IMR-90 (cell line): ENCODE data around the gene NANOS1. TPM values are rescaled to one million over a fixed set of nuclear protein-coding genes. Genes with fewer than 3 reads are reported as not detected.

Experiments used
- ATAC-seq: fragments of 200-7000 bp; cut with Tn5 transposase; 2 replicates; pipeline ENCODE4 v1.9.1; 2020; ENCODE audit warnings: low read depth, mild to moderate bottlenecking, moderate library complexity
- BruUV-seq: library from RNA; stranded (reverse); fragments of 400-500 nt; replicated peaks from 2 replicates; lab custom pipeline; 2021; lab: Mats Ljungman, UMichigan
- CTCF ChIA-PET: fragments of 300-600 bp; formaldehyde crosslinking; extraction: SDS; loops from one replicate; lab custom pipeline; 2021; ENCODE audit warnings: antibody characterized with exemption; lab: Yijun Ruan, JAX
- POLR2A ChIA-PET: fragments of 300-600 bp; sonication (Branson Sonifier 250); formaldehyde crosslinking; loops from one replicate; lab custom pipeline; 2022; ENCODE audit warnings: antibody characterized with exemption; ENCODE audit not compliant: unreplicated experiment; lab: Charles Lee
- DNase-seq: peaks from one replicate; pipeline ENCODE4 v3.0.0; 2013
- H2AFZ ChIP-seq: replicated peaks from 2 replicates; pipeline ENCODE3; 2013; ENCODE audit warnings: low read length, mild to moderate bottlenecking; ENCODE audit not compliant: poor library complexity
- H2AK5ac ChIP-seq: 2 replicates; pipeline ENCODE4 v1.6.1; 2013; ENCODE audit warnings: low read depth, low read length, inconsistent platforms
- H2AK9ac ChIP-seq: replicated peaks from 2 replicates; pipeline ENCODE3; 2013; ENCODE audit warnings: mild to moderate bottlenecking, low read depth, low read length, moderate library complexity; ENCODE audit not compliant: poor library complexity
- H2BK120ac ChIP-seq: 2 replicates; pipeline ENCODE4 v1.6.1; 2013; ENCODE audit warnings: low read depth, low read length, inconsistent platforms
- H2BK15ac ChIP-seq: 3 replicates; pipeline ENCODE4 v1.6.1; 2013; ENCODE audit warnings: low read depth, low read length, inconsistent platforms
- H2BK20ac ChIP-seq: 2 replicates; pipeline ENCODE4 v1.6.1; 2013; ENCODE audit warnings: low read depth, mild to moderate bottlenecking, inconsistent platforms, low read length, moderate library complexity
- H2BK5ac ChIP-seq: 2 replicates; pipeline ENCODE4 v1.6.1; 2013; ENCODE audit warnings: mild to moderate bottlenecking, low read depth, low read length, inconsistent platforms; ENCODE audit not compliant: poor library complexity, severe bottlenecking
- H3K14ac ChIP-seq: replicated peaks from 2 replicates; pipeline ENCODE4 v1.6.1; 2013; ENCODE audit warnings: low read depth, low read length, inconsistent platforms
- H3K18ac ChIP-seq: 2 replicates; pipeline ENCODE4 v1.6.1; 2013; ENCODE audit warnings: low read depth, low read length, control low read depth
- H3K23ac ChIP-seq: 2 replicates; pipeline ENCODE4 v1.6.1; 2013; ENCODE audit warnings: low read depth, low read length, inconsistent platforms
- H3K27ac ChIP-seq: 2 replicates; pipeline ENCODE4 v1.5.1; 2013; ENCODE audit warnings: mild to moderate bottlenecking, control low read depth, low read length; ENCODE audit not compliant: insufficient read depth
- H3K27me3 ChIP-seq: 2 replicates; pipeline ENCODE4 v1.6.1; 2013; ENCODE audit warnings: low read length; ENCODE audit not compliant: control insufficient read depth, insufficient read depth
- H3K36me3 ChIP-seq: 2 replicates; pipeline ENCODE4 v1.6.1; 2013; ENCODE audit warnings: low read length, mixed read lengths; ENCODE audit not compliant: control insufficient read depth, insufficient read depth
- H3K4ac ChIP-seq: 2 replicates; pipeline ENCODE4 v1.6.1; 2013; ENCODE audit warnings: low read depth, low read length, inconsistent platforms
- H3K4me1 ChIP-seq: 2 replicates; pipeline ENCODE4 v1.6.1; 2013; ENCODE audit warnings: low read length, mixed read lengths; ENCODE audit not compliant: control insufficient read depth, insufficient read depth
- H3K4me2 ChIP-seq: 2 replicates; pipeline ENCODE4 v1.6.1; 2013; ENCODE audit warnings: low read depth, mild to moderate bottlenecking, control low read depth, low read length, moderate library complexity
- H3K4me3 ChIP-seq: 2 replicates; pipeline ENCODE4 v1.5.1; 2013; ENCODE audit warnings: low read depth, mild to moderate bottlenecking, control low read depth, low read length, moderate library complexity; ENCODE audit not compliant: insufficient read depth
- H3K56ac ChIP-seq: 2 replicates; pipeline ENCODE4 v1.6.1; 2013; ENCODE audit warnings: low read length, inconsistent platforms; ENCODE audit not compliant: insufficient read depth; ENCODE audit errors: extremely low read depth
- H3K79me1 ChIP-seq, 2 experiments: 2 replicates each; pipeline ENCODE4 v1.6.1; 2013; ENCODE audit warnings: low read length in 2 of 2, inconsistent platforms in 1 of 2, low read depth in 1 of 2
- H3K9ac ChIP-seq: 2 replicates; pipeline ENCODE4 v1.6.1; 2013; ENCODE audit warnings: low read depth, low read length, control low read depth
- H3K9me1 ChIP-seq: 2 replicates; pipeline ENCODE4 v1.6.1; 2013; ENCODE audit warnings: low read length, inconsistent platforms; ENCODE audit not compliant: insufficient read depth
- H3K9me3 ChIP-seq: 2 replicates; pipeline ENCODE4 v1.6.1; 2013; ENCODE audit warnings: low read length; ENCODE audit not compliant: control insufficient read depth, insufficient read depth
- H4K20me1 ChIP-seq: 2 replicates; pipeline ENCODE4 v1.6.1; 2013; ENCODE audit warnings: low read length, inconsistent platforms; ENCODE audit not compliant: insufficient read depth
- H4K5ac ChIP-seq: 2 replicates; pipeline ENCODE4 v1.6.1; 2013; ENCODE audit warnings: mild to moderate bottlenecking, low read depth, low read length, control low read depth
- H4K8ac ChIP-seq, 2 experiments: 2 replicates each; pipeline ENCODE4 v1.6.1; 2013; ENCODE audit warnings: low read depth in 2 of 2, low read length in 2 of 2, control low read depth in 1 of 2, inconsistent platforms in 1 of 2
- H4K91ac ChIP-seq: 2 replicates; pipeline ENCODE4 v1.6.1; 2013; ENCODE audit warnings: low read depth, low read length, inconsistent platforms; ENCODE audit not compliant: insufficient read depth
- CEBPB ChIP-seq: IDR thresholded peaks from 2 replicates; pipeline ENCODE4 v1.6.1; 2012; ENCODE audit warnings: low read depth, low read length, improper control_type of control experiment
- FOS ChIP-seq: fragments of 150-350 bp; IDR thresholded peaks from 2 replicates; pipeline ENCODE4 v1.6.1; 2016; ENCODE audit warnings: low read depth, low read length
- MAFK ChIP-seq: IDR thresholded peaks from 2 replicates; pipeline ENCODE4 v1.6.1; 2012; ENCODE audit warnings: low read depth, low read length, improper control_type of control experiment
- MAZ ChIP-seq: IDR thresholded peaks from 2 replicates; pipeline ENCODE4 v1.6.1; 2012; ENCODE audit warnings: low read depth, mild to moderate bottlenecking, low read length, improper control_type of control experiment, moderate library complexity, borderline replicate concordance
- MXI1 ChIP-seq: IDR thresholded peaks from 2 replicates; pipeline ENCODE4 v1.6.1; 2012; ENCODE audit warnings: low read depth, mild to moderate bottlenecking, low read length, moderate library complexity, borderline replicate concordance
- NFE2L2 ChIP-seq: fragments of 150-350 bp; IDR thresholded peaks from 2 replicates; pipeline ENCODE4 v1.6.1; 2016; ENCODE audit warnings: low read depth, mild to moderate bottlenecking, low read length
- RAD21 ChIP-seq: IDR thresholded peaks from 2 replicates; pipeline ENCODE4 v1.6.1; 2012; ENCODE audit warnings: low read length, improper control_type of control experiment
- RCOR1 ChIP-seq: IDR thresholded peaks from 2 replicates; pipeline ENCODE4 v1.6.1; 2012; ENCODE audit warnings: mild to moderate bottlenecking, low read length, improper control_type of control experiment; ENCODE audit not compliant: insufficient replicate concordance
- RFX5 ChIP-seq: IDR thresholded peaks from 2 replicates; pipeline ENCODE4 v1.8.0; 2012; ENCODE audit warnings: low read depth, mild to moderate bottlenecking, low read length, moderate library complexity
- SMC3 ChIP-seq: fragments of 150-350 bp; IDR thresholded peaks from 2 replicates; pipeline ENCODE4 v1.6.1; 2016; ENCODE audit warnings: low read depth, mild to moderate bottlenecking, antibody characterized with exemption, low read length, moderate library complexity
- WGBS, 2 experiments: methylation state at CpG; one replicate each; pipeline versions ENCODE4 v1.1.5 to v1.1.7; 2013; ENCODE audit warnings: missing lambda C conversion rate in 2 of 2; ENCODE audit not compliant: insufficient read length in 1 of 2; ENCODE audit errors: extremely low coverage in 2 of 2; 5-methylcytosine and 5-hydroxymethylcytosine counted together
- dilution Hi-C: fragments of 300-500 bp; cut with HindIII; formaldehyde crosslinking; loops from one replicate; pipeline ENCODE4 v1.14.3; 2018; ENCODE audit warnings: low sequenced_read_pairs; ENCODE audit not compliant: unreplicated experiment
- in situ Hi-C: fragments of 300-500 bp; cut with MboI; formaldehyde crosslinking; loops from 3 replicates; pipeline ENCODE4 v1.14.3; 2019; ENCODE audit warnings: low sequenced_read_pairs, inconsistent platforms, mixed read lengths
- intact Hi-C: fragments of 100-400 bp; cut with micrococcal nuclease; formaldehyde crosslinking; loops from 2 replicates; pipeline ENCODE4 v1.10.0; 2022
- polyA plus RNA-seq, 3 experiments: library from polyadenylated mRNA; depleted of rRNA; stranded (reverse); fragments of >200 nt; gene quantifications; 2 replicates each; pipeline ENCODE4 v1.2.3, GENCODE V29; 2012; ENCODE audit warnings: low replicate concordance in 1 of 3
- total RNA-seq: library from RNA; depleted of rRNA; stranded (reverse); fragments of >200 nt; gene quantifications from 2 replicates; pipeline ENCODE4 v1.2.3, GENCODE V29; 2012
- TF ChIP-seq, protein P1 (sequence below): conservative IDR thresholded peaks from 2 replicates; pipeline ENCODE4 v1.5.1; 2012; ENCODE audit warnings: mild to moderate bottlenecking, low read depth, low read length, improper control_type of control experiment
- TF ChIP-seq, protein P2 (sequence below): fragments of 150-350 bp; IDR thresholded peaks from 2 replicates; pipeline ENCODE4 v1.6.1; 2017; ENCODE audit warnings: mild to moderate bottlenecking, antibody characterized with exemption, low read length, low read depth
- TF ChIP-seq, protein P3 (sequence below): fragments of 150-350 bp; IDR thresholded peaks from 2 replicates; pipeline ENCODE4 v1.6.1; 2016; ENCODE audit warnings: low read depth, mild to moderate bottlenecking, low read length, moderate library complexity, borderline replicate concordance

NANOS1 gene
- total and polyA plus RNA-seq, 2 of the 4 experiments (the other 2 are of a cell fraction), result under 0.01 to 0.12 TPM

DNA sequence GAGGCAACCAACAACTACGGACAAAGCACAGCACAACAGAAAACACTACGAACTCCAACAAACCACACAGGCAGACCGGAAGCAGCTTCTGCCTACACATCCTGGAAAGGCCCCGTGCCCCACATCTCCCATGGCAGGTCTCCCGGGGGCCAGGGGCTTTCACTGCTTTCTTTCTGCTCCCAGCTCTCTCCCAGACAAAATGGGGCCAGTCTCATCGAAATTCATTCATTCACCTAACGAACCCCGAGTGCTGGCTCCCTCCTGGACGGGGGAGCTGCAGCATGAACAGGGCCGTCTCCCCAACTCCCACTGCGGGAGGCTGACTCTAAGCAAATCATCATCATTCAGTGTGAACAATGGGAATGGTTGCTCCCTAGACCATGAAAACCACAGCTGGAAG lies 47.6 kb upstream of the NANOS1 start:
- H3K4me3 ChIP-seq, result no peak overlapping the region
- H3K23ac ChIP-seq, result no peak overlapping the region
- no peaks in the 10 kb centered on the region for H3K4me1 ChIP-seq
- no peak overlapping the region for H2BK20ac ChIP-seq
- no peak overlapping the region for H3K14ac ChIP-seq
- no peak overlapping the region for H3K18ac ChIP-seq
- DNase-seq (no peak), ATAC-seq (no peak)
- ChIA-PET CTCF (no interaction called here), POLR2A (no interaction called here)
- H3K9ac ChIP-seq, result no peak overlapping the region
- H3K36me3 ChIP-seq, result no peaks in the 10 kb centered on the region
- H2BK15ac ChIP-seq, result no peak overlapping the region
- no peaks in the 10 kb centered on the region for H4K20me1 ChIP-seq
- H2AK5ac ChIP-seq, result no peak overlapping the region
- H4K91ac ChIP-seq, result no peak overlapping the region
- H2BK120ac ChIP-seq, result no peak overlapping the region
- H3K56ac ChIP-seq, result no peak overlapping the region
- in situ Hi-C loops, result no loop called here
- intact Hi-C loops, result no loop called here
- BruUV-seq, result no TSS peak
- H4K5ac ChIP-seq, result no peak overlapping the region
- H2AFZ ChIP-seq, result no peak overlapping the region
- no peak overlapping the region for H3K4ac ChIP-seq
- no peaks in the 10 kb centered on the region for H3K9me1 ChIP-seq
- no peak overlapping the region for H3K4me2 ChIP-seq
- H3K27me3 ChIP-seq, result peaks cover 28% of the 10 kb centered on the region
- no peak overlapping the region for H4K8ac ChIP-seq
- H3K27ac ChIP-seq, result no peak overlapping the region
- TF ChIP-seq SMC3 (no peak), FOS (no peak), MAZ (no peak), NFE2L2 (no peak), MAFK (no peak), CEBPB (no peak), RAD21 (no peak), RFX5 (no peak), RCOR1 (no peak), MXI1 (no peak)
- TF ChIP-seq, protein P1, sequence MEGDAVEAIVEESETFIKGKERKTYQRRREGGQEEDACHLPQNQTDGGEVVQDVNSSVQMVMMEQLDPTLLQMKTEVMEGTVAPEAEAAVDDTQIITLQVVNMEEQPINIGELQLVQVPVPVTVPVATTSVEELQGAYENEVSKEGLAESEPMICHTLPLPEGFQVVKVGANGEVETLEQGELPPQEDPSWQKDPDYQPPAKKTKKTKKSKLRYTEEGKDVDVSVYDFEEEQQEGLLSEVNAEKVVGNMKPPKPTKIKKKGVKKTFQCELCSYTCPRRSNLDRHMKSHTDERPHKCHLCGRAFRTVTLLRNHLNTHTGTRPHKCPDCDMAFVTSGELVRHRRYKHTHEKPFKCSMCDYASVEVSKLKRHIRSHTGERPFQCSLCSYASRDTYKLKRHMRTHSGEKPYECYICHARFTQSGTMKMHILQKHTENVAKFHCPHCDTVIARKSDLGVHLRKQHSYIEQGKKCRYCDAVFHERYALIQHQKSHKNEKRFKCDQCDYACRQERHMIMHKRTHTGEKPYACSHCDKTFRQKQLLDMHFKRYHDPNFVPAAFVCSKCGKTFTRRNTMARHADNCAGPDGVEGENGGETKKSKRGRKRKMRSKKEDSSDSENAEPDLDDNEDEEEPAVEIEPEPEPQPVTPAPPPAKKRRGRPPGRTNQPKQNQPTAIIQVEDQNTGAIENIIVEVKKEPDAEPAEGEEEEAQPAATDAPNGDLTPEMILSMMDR, result no peak
- TF ChIP-seq, protein P2, sequence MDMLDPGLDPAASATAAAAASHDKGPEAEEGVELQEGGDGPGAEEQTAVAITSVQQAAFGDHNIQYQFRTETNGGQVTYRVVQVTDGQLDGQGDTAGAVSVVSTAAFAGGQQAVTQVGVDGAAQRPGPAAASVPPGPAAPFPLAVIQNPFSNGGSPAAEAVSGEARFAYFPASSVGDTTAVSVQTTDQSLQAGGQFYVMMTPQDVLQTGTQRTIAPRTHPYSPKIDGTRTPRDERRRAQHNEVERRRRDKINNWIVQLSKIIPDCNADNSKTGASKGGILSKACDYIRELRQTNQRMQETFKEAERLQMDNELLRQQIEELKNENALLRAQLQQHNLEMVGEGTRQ, result no peak
- TF ChIP-seq, protein P3, sequence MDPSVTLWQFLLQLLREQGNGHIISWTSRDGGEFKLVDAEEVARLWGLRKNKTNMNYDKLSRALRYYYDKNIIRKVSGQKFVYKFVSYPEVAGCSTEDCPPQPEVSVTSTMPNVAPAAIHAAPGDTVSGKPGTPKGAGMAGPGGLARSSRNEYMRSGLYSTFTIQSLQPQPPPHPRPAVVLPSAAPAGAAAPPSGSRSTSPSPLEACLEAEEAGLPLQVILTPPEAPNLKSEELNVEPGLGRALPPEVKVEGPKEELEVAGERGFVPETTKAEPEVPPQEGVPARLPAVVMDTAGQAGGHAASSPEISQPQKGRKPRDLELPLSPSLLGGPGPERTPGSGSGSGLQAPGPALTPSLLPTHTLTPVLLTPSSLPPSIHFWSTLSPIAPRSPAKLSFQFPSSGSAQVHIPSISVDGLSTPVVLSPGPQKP, result no peak
- H2AK9ac ChIP-seq, result no peak overlapping the region
- WGBS, 2 experiments, result 92% methylated on average over 2 of the region's 11 CpGs; no CpG with 5 or more reads in 1 of the 2 experiments
- H2BK5ac ChIP-seq, result no peak overlapping the region
- no peaks in the 10 kb centered on the region; the same call in 1 of the 2 replicates for H3K9me3 ChIP-seq
- dilution Hi-C loops, result no loop called here
- no peaks in the 10 kb centered on the region for H3K79me1 ChIP-seq
